Dendritic cell treated with granulocyte-macrophage colony-stimulating factor and Interleukin-4, amounts not matched to agents 40 ng/mL and 50 ng/mL, for 4 days (primary cell): ENCODE measurements around the gene PRKAR1A.

Experiments
- H3K27ac Mint-ChIP-seq: one replicate; pipeline ENCODE4 v1.8.0; 2022; ENCODE audit warnings: mild to moderate bottlenecking, mixed read lengths
- H3K27me3 Mint-ChIP-seq: one replicate; pipeline ENCODE4 v1.8.0; 2022; ENCODE audit warnings: mild to moderate bottlenecking, mixed read lengths
- H3K36me3 Mint-ChIP-seq: one replicate; pipeline ENCODE4 v1.8.0; 2022; ENCODE audit warnings: low read depth, mixed read lengths
- H3K4me1 Mint-ChIP-seq: one replicate; pipeline ENCODE4 v1.8.0; 2022; ENCODE audit warnings: low read depth, mixed read lengths
- H3K4me3 Mint-ChIP-seq: one replicate; pipeline ENCODE4 v1.8.0; 2022; ENCODE audit warnings: mild to moderate bottlenecking, moderate library complexity, mixed read lengths
- H3K9me3 Mint-ChIP-seq: one replicate; pipeline ENCODE4 v1.8.0; 2022; ENCODE audit warnings: mixed read lengths
- intact Hi-C: fragments of 100-400 bp; cut with micrococcal nuclease; formaldehyde crosslinking; loops from one replicate; pipeline ENCODE4 v1.15.0; 2022

The PRKAR1A gene

GRCh38 chr17:68540981-68541380 is 28.8 kb downstream of the PRKAR1A start:
- peaks cover 10% of the 10 kb centered on the region for H3K4me1 Mint-ChIP-seq

GRCh38 chr17:68541816-68542215 is 29.6 kb downstream of the PRKAR1A start:
- peaks cover 76% of the 10 kb centered on the region for H3K36me3 Mint-ChIP-seq
- H3K27me3 Mint-ChIP-seq, result no peaks in the 10 kb centered on the region
- H3K4me1 Mint-ChIP-seq, result peaks cover 10% of the 10 kb centered on the region
- no peak overlapping the region for H3K27ac Mint-ChIP-seq
- H3K4me3 Mint-ChIP-seq, result no peak overlapping the region
- intact Hi-C loops, result no loop called here
- H3K9me3 Mint-ChIP-seq, result no peaks in the 10 kb centered on the region

More at GRCh38 chr17:68540981-68541380, 28.8 kb downstream of the PRKAR1A start:
- peaks cover 79% of the 10 kb centered on the region for H3K36me3 Mint-ChIP-seq
- no peaks in the 10 kb centered on the region for H3K27me3 Mint-ChIP-seq
- no peak overlapping the region for H3K27ac Mint-ChIP-seq
- no peaks in the 10 kb centered on the region for H3K9me3 Mint-ChIP-seq
- no peak overlapping the region for H3K4me3 Mint-ChIP-seq
- intact Hi-C loops, result no loop called here

- Mint-ChIP-seq H3K27ac (no peak overlapping the region), H3K9me3 (no peaks in the 10 kb centered on the region), H3K4me1 (peaks cover 10% of the 10 kb centered on the region), H3K4me3 (no peak overlapping the region), H3K27me3 (no peaks in the 10 kb centered on the region), H3K36me3 (peaks cover 65% of the 10 kb centered on the region)
- intact Hi-C loops, result no loop called here
Measured at GRCh38 chr17:68542698-68543463, 30.7 kb downstream of the PRKAR1A start.

GRCh38 chr17:68544111-68544915 is 32.1 kb downstream of the PRKAR1A start:
- Mint-ChIP-seq H3K27ac (no peak overlapping the region), H3K36me3 (peaks cover 51% of the 10 kb centered on the region), H3K4me3 (no peak overlapping the region), H3K27me3 (no peaks in the 10 kb centered on the region), H3K9me3 (no peaks in the 10 kb centered on the region), H3K4me1 (peaks cover 5% of the 10 kb centered on the region)
- intact Hi-C loops, result no loop called here

GRCh38 chr17:68556551-68556950 is 44.3 kb downstream of the PRKAR1A start:
- no peak overlapping the region for H3K4me3 Mint-ChIP-seq
- H3K9me3 Mint-ChIP-seq, result peaks cover 9% of the 10 kb centered on the region
- H3K27ac Mint-ChIP-seq, result no peak overlapping the region
- intact Hi-C loops, result no loop called here
- H3K4me1 Mint-ChIP-seq, result peaks cover 5% of the 10 kb centered on the region
- H3K27me3 Mint-ChIP-seq, result peaks cover 2% of the 10 kb centered on the region
- H3K36me3 Mint-ChIP-seq, result peaks cover 43% of the 10 kb centered on the region

GRCh38 chr17:68559316-68559715 is 47.1 kb downstream of the PRKAR1A start:
- H3K27ac Mint-ChIP-seq, result peak overlapping the region; percentile 57
- H3K9me3 Mint-ChIP-seq, result no peaks in the 10 kb centered on the region
- H3K27me3 Mint-ChIP-seq, result peaks cover 5% of the 10 kb centered on the region
- intact Hi-C loops, result no loop called here
- peaks cover 25% of the 10 kb centered on the region for H3K36me3 Mint-ChIP-seq
- H3K4me1 Mint-ChIP-seq, result peaks cover 16% of the 10 kb centered on the region
- no peak overlapping the region for H3K4me3 Mint-ChIP-seq

GRCh38 chr17:68560966-68561720 is 48.9 kb downstream of the PRKAR1A start:
- no peaks in the 10 kb centered on the region for H3K9me3 Mint-ChIP-seq
- H3K4me1 Mint-ChIP-seq, result peaks cover 30% of the 10 kb centered on the region
- intact Hi-C loops, result no loop called here
- H3K4me3 Mint-ChIP-seq, result no peak overlapping the region
- H3K27ac Mint-ChIP-seq, result no peak overlapping the region
- peaks cover 6% of the 10 kb centered on the region for H3K36me3 Mint-ChIP-seq
- H3K27me3 Mint-ChIP-seq, result peaks cover 9% of the 10 kb centered on the region

GRCh38 chr17:68562736-68563135 is 50.5 kb downstream of the PRKAR1A start:
- Mint-ChIP-seq H3K27ac (no peak overlapping the region), H3K4me1 (peaks cover 44% of the 10 kb centered on the region), H3K4me3 (no peak overlapping the region), H3K9me3 (no peaks in the 10 kb centered on the region), H3K36me3 (no peaks in the 10 kb centered on the region), H3K27me3 (peaks cover 7% of the 10 kb centered on the region)
- intact Hi-C loops, result no loop called here

- H3K27me3 Mint-ChIP-seq, result peaks cover 11% of the 10 kb centered on the region
- H3K27ac Mint-ChIP-seq, result no peak overlapping the region
- H3K9me3 Mint-ChIP-seq, result no peaks in the 10 kb centered on the region
- intact Hi-C loops, result no loop called here
- peaks cover 50% of the 10 kb centered on the region for H3K4me1 Mint-ChIP-seq
- no peaks in the 10 kb centered on the region for H3K36me3 Mint-ChIP-seq
- H3K4me3 Mint-ChIP-seq, result no peak overlapping the region
Measured at GRCh38 chr17:68564415-68565111, 52.3 kb downstream of the PRKAR1A start.

GRCh38 chr17:68565661-68566441 is 53.6 kb downstream of the PRKAR1A start:
- intact Hi-C loops, result no loop called here
- peaks cover 51% of the 10 kb centered on the region for H3K4me1 Mint-ChIP-seq

GRCh38 chr17:68566442-68566738 is 54.2 kb downstream of the PRKAR1A start:
- H3K9me3 Mint-ChIP-seq, result no peaks in the 10 kb centered on the region
- H3K36me3 Mint-ChIP-seq, result no peaks in the 10 kb centered on the region
- intact Hi-C loops, result no loop called here
- H3K27ac Mint-ChIP-seq, result no peak overlapping the region
- H3K4me1 Mint-ChIP-seq, result peaks cover 51% of the 10 kb centered on the region
- peaks cover 11% of the 10 kb centered on the region for H3K27me3 Mint-ChIP-seq
- no peak overlapping the region for H3K4me3 Mint-ChIP-seq

More at GRCh38 chr17:68565661-68566441, 53.6 kb downstream of the PRKAR1A start:
- H3K36me3 Mint-ChIP-seq, result no peaks in the 10 kb centered on the region
- no peak overlapping the region for H3K27ac Mint-ChIP-seq
- H3K4me3 Mint-ChIP-seq, result no peak overlapping the region
- no peaks in the 10 kb centered on the region for H3K9me3 Mint-ChIP-seq
- peaks cover 11% of the 10 kb centered on the region for H3K27me3 Mint-ChIP-seq

GRCh38 chr17:68567035-68567434 is 54.8 kb downstream of the PRKAR1A start:
- intact Hi-C loops, result no loop called here
- H3K27ac Mint-ChIP-seq, result no peak overlapping the region
- H3K4me3 Mint-ChIP-seq, result no peak overlapping the region
- peaks cover 11% of the 10 kb centered on the region for H3K27me3 Mint-ChIP-seq
- no peaks in the 10 kb centered on the region for H3K9me3 Mint-ChIP-seq
- no peaks in the 10 kb centered on the region for H3K36me3 Mint-ChIP-seq
- peaks cover 48% of the 10 kb centered on the region for H3K4me1 Mint-ChIP-seq

- Mint-ChIP-seq H3K36me3 (no peaks in the 10 kb centered on the region), H3K4me3 (no peak overlapping the region), H3K27me3 (peaks cover 9% of the 10 kb centered on the region), H3K27ac (no peak overlapping the region), H3K4me1 (peaks cover 48% of the 10 kb centered on the region), H3K9me3 (no peaks in the 10 kb centered on the region)
- intact Hi-C loops, result no loop called here
Measured at GRCh38 chr17:68567581-68567980, 55.4 kb downstream of the PRKAR1A start.
